ENCODE data around the gene BANF2.

The BANF2 gene

GRCh38 chr20:17664025-17664633, 35.6 kb upstream of the BANF2 start:
- Histone ChIP-seq H3K9me3 (ENCODE audit: control insufficient read depth, insufficient read depth, low read length) (no peaks in the 10 kb centered on the region), H3K4me1 (ENCODE audit: control insufficient read depth, low read length) (peaks cover 41% of the 10 kb centered on the region), H3F3A (ENCODE audit: control insufficient read depth, insufficient read depth) (no peaks in the 10 kb centered on the region), H3K9me2 (replicated peaks; ENCODE audit: control insufficient read depth, low read length) (no peaks in the 10 kb centered on the region), H3K27ac (ENCODE audit: low read depth, low read length) (no peak overlapping the region), H4K20me1 (ENCODE audit: control insufficient read depth, insufficient read depth, low read depth, low read length) (no peaks in the 10 kb centered on the region), H3K27me3 (ENCODE audit: control insufficient read depth, low read length) (no peaks in the 10 kb centered on the region), H3K36me3 (ENCODE audit: control insufficient read depth, low read length) (peaks cover 9% of the 10 kb centered on the region), H3K4me2 (ENCODE audit: low read length) (no peak overlapping the region), H3K4me3 (ENCODE audit: low read length) (no peak overlapping the region), H3K79me2 (ENCODE audit: control insufficient read depth, low read length) (peaks cover 49% of the 10 kb centered on the region)
- TF ChIP-seq, protein P1, sequence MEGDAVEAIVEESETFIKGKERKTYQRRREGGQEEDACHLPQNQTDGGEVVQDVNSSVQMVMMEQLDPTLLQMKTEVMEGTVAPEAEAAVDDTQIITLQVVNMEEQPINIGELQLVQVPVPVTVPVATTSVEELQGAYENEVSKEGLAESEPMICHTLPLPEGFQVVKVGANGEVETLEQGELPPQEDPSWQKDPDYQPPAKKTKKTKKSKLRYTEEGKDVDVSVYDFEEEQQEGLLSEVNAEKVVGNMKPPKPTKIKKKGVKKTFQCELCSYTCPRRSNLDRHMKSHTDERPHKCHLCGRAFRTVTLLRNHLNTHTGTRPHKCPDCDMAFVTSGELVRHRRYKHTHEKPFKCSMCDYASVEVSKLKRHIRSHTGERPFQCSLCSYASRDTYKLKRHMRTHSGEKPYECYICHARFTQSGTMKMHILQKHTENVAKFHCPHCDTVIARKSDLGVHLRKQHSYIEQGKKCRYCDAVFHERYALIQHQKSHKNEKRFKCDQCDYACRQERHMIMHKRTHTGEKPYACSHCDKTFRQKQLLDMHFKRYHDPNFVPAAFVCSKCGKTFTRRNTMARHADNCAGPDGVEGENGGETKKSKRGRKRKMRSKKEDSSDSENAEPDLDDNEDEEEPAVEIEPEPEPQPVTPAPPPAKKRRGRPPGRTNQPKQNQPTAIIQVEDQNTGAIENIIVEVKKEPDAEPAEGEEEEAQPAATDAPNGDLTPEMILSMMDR (IDR thresholded peaks at IDR 0.05; ENCODE audit: low read depth, low read length, poor library complexity, severe bottlenecking), result no peak
- no peak for TF ChIP-seq EZH2phosphoT487 (IDR thresholded peaks at IDR 0.05; ENCODE audit: borderline replicate concordance, low read length)

GRCh38 chr20:17665756-17666155, 34.0 kb upstream of the BANF2 start:
- Histone ChIP-seq H3K36me3 (ENCODE audit: control insufficient read depth, low read length) (no peaks in the 10 kb centered on the region; the same call in 1 of the 2 replicates), H4K20me1 (ENCODE audit: control insufficient read depth, insufficient read depth, low read depth, low read length) (no peaks in the 10 kb centered on the region), H3F3A (ENCODE audit: control insufficient read depth, insufficient read depth) (no peaks in the 10 kb centered on the region), H3K9me2 (replicated peaks; ENCODE audit: control insufficient read depth, low read length) (no peaks in the 10 kb centered on the region), H3K4me2 (ENCODE audit: low read length) (no peak overlapping the region), H3K4me3 (ENCODE audit: low read length) (no peak overlapping the region), H3K79me2 (ENCODE audit: control insufficient read depth, low read length) (peaks cover 41% of the 10 kb centered on the region), H3K9me3 (ENCODE audit: control insufficient read depth, insufficient read depth, low read length) (no peaks in the 10 kb centered on the region), H3K27me3 (ENCODE audit: control insufficient read depth, low read length) (no peaks in the 10 kb centered on the region), H3K4me1 (ENCODE audit: control insufficient read depth, low read length) (peaks cover 33% of the 10 kb centered on the region), H3K27ac (ENCODE audit: low read depth, low read length) (no peak overlapping the region)
- TF ChIP-seq, protein P1 (IDR thresholded peaks at IDR 0.05; ENCODE audit: low read depth, low read length, poor library complexity, severe bottlenecking), result no peak
- no peak for TF ChIP-seq EZH2phosphoT487 (IDR thresholded peaks at IDR 0.05; ENCODE audit: borderline replicate concordance, low read length)

- H3K79me2 ChIP-seq (ENCODE audit: control insufficient read depth, low read length), result peaks cover 39% of the 10 kb centered on the region
- H3K4me2 ChIP-seq (ENCODE audit: low read length), result no peak overlapping the region
- H3K9me3 ChIP-seq (ENCODE audit: control insufficient read depth, insufficient read depth, low read length), result no peaks in the 10 kb centered on the region
- no peaks in the 10 kb centered on the region for H3K27me3 ChIP-seq (ENCODE audit: control insufficient read depth, low read length)
- H3K4me3 ChIP-seq (ENCODE audit: low read length), result no peak overlapping the region
- no peak overlapping the region for H3K27ac ChIP-seq (ENCODE audit: low read depth, low read length)
- H3F3A ChIP-seq (ENCODE audit: control insufficient read depth, insufficient read depth), result no peaks in the 10 kb centered on the region
- H4K20me1 ChIP-seq (ENCODE audit: control insufficient read depth, insufficient read depth, low read depth, low read length), result no peaks in the 10 kb centered on the region
- peaks cover 31% of the 10 kb centered on the region for H3K4me1 ChIP-seq (ENCODE audit: control insufficient read depth, low read length)
- H3K9me2 ChIP-seq (replicated peaks; ENCODE audit: control insufficient read depth, low read length), result no peaks in the 10 kb centered on the region
- no peak for TF ChIP-seq EZH2phosphoT487 (IDR thresholded peaks at IDR 0.05; ENCODE audit: borderline replicate concordance, low read length)
- TF ChIP-seq, protein P1 (IDR thresholded peaks at IDR 0.05; ENCODE audit: low read depth, low read length, poor library complexity, severe bottlenecking), result no peak
- no peaks in the 10 kb centered on the region; the same call in 1 of the 2 replicates for H3K36me3 ChIP-seq (ENCODE audit: control insufficient read depth, low read length)
Observed at GRCh38 chr20:17666481-17666880, 33.3 kb upstream of the BANF2 start.
